Brain microvascular endothelial cell (primary cell): ENCODE results near the gene PSMB8.

ENCODE experiments used
- DNase-seq: peaks from one replicate; pipeline ENCODE4 v3.0.0-alpha.2; 2020
- H3K27ac ChIP-seq: fragments of 250-450 bp; sonication (Bioruptor Pico); 2 replicates; pipeline ENCODE4 v1.5.1; 2020; ENCODE audit warnings: mild to moderate bottlenecking, moderate library complexity
- H3K27me3 ChIP-seq: fragments of 250-450 bp; sonication (Bioruptor Pico); replicated peaks from 2 replicates; pipeline ENCODE4 v1.5.1; 2020; ENCODE audit warnings: mild to moderate bottlenecking
- H3K36me3 ChIP-seq: fragments of 250-450 bp; sonication (Bioruptor Pico); replicated peaks from 2 replicates; pipeline ENCODE4 v1.5.1; 2020; ENCODE audit warnings: mild to moderate bottlenecking
- H3K4me3 ChIP-seq: 2 replicates; pipeline ENCODE4 v1.5.1; 2011; ENCODE audit warnings: low read depth, mild to moderate bottlenecking, control low read depth, low read length, moderate library complexity
- CTCF ChIP-seq: IDR thresholded peaks from 2 replicates; pipeline ENCODE4 v1.5.1; 2011; ENCODE audit warnings: low read depth, mild to moderate bottlenecking, moderate library complexity, low read length, control low read depth, inconsistent platforms; ENCODE audit errors: missing control alignments
- in situ Hi-C: cut with HindIII; loops from 2 replicates; pipeline ENCODE4 v1.10.0; 2017; ENCODE audit warnings: low sequenced_read_pairs, low pct_ligation_motif_present

Gene PSMB8

GRCh38 chr6:32843331-32843978, 392 bp downstream of the PSMB8 start:
- Histone ChIP-seq H3K36me3 (peaks cover 22% of the 10 kb centered on the region), H3K27me3 (no peaks in the 10 kb centered on the region), H3K27ac (peak overlapping the region; percentile 79), H3K4me3 (peak overlapping the region; percentile 88)
- no peak for TF ChIP-seq CTCF
- DNase-seq, result no peak
- in situ Hi-C loops, result no loop called here

- in situ Hi-C loops, result no loop called here
- H3K4me3 ChIP-seq, result no peak overlapping the region
- H3K27ac ChIP-seq, result no peak overlapping the region
Measured at GRCh38 chr6:32842690-32843089, 1.2 kb downstream of the PSMB8 start.

GRCh38 chr6:32842021-32842650, 1.7 kb downstream of the PSMB8 start:
- no peak for DNase-seq

More at GRCh38 chr6:32842690-32843089, 1.2 kb downstream of the PSMB8 start:
- no peak for DNase-seq
- Histone ChIP-seq H3K27me3 (no peaks in the 10 kb centered on the region), H3K36me3 (peaks cover 18% of the 10 kb centered on the region)
- TF ChIP-seq CTCF, result no peak

DNA sequence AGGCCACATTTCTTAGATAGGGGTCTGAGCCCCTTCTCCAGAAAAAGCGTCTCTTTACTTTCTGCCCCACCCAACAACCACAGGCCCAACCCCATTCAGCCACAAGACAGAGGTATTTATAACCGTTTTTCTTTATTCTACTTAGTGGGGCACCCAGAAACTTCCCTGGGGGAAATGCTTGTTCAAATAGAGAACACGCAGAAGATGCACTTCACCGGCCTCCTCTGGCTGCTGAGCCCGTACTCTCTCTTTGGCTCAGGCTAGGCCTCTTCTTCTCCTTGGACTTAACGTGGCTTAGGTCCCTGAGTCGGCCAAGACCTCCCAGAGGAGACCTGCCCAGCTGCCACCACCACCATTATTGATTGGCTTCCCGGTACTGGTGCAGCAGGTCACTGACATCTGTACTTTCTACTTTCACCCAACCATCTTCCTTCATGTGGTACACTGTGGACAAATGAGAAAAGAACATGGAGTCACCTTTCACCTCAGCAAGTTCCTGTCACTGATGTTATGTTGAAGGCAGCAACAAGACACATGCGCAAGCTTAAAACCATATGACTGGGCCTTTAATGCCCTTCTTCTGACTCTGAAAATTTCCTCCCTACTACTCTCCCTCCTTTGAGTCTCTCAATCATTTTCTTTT, 3.1 kb downstream of the PSMB8 start:
- no peak overlapping the region for H3K4me3 ChIP-seq
- H3K27me3 ChIP-seq, result no peaks in the 10 kb centered on the region
- in situ Hi-C loops, result no loop called here
- no peak for TF ChIP-seq CTCF
- H3K36me3 ChIP-seq, result peaks cover 8% of the 10 kb centered on the region
- no peak for DNase-seq
- no peak overlapping the region for H3K27ac ChIP-seq

More at GRCh38 chr6:32842021-32842650, 1.7 kb downstream of the PSMB8 start:
- in situ Hi-C loops, result no loop called here
- Histone ChIP-seq H3K27me3 (no peaks in the 10 kb centered on the region), H3K27ac (no peak overlapping the region), H3K4me3 (no peak overlapping the region), H3K36me3 (peaks cover 13% of the 10 kb centered on the region)
- TF ChIP-seq CTCF, result no peak

- no peak for DNase-seq
- H3K4me3 ChIP-seq, result no peak overlapping the region
- TF ChIP-seq CTCF, result no peak
- no peak overlapping the region for H3K27ac ChIP-seq
- in situ Hi-C loops, result no loop called here
- H3K27me3 ChIP-seq, result no peaks in the 10 kb centered on the region
- H3K36me3 ChIP-seq, result peaks cover 8% of the 10 kb centered on the region
Measured at GRCh38 chr6:32839356-32839755, 4.5 kb downstream of the PSMB8 start.
